ENCODE measurements around the gene DMXL2.

Gene DMXL2

DNA sequence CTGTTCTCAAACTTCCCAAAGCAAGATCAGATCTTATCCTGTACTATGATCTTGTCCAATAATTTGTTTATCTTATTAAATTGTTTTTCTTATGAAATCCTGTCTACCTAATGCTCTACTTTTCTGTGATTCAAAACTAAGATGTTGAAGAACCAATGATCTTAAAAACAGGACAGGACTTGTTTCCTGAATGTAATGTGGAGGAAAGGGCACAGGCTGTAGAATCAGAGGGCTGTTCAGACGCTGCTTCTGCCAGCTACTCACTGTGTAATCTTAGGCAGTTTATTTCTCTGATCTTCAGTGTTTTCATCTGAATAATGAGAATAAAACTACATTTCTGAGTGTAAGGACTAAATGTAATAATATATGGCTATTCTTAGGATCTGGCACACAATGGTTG is 20.1 kb upstream of the DMXL2 start:
- DNase-seq (ENCODE audit: low read depth in 1 of 2, low spot score in 1 of 2): no peak
- Histone ChIP-seq H3K27ac (replicated peaks) (no peak overlapping the region), H3K4me3 (replicated peaks; ENCODE audit: insufficient read depth, low read length) (no peak overlapping the region), H3K27me3 (ENCODE audit: insufficient read depth, poor library complexity, severe bottlenecking) (no peaks in the 10 kb centered on the region)
- no peak for TF ChIP-seq REST (IDR thresholded peaks at IDR 0.05; ENCODE audit: insufficient replicate concordance, low read depth)
- TF ChIP-seq POLR2AphosphoS5 (IDR thresholded peaks at IDR 0.05; ENCODE audit: low read depth): no peak
- TF ChIP-seq CTCF (IDR thresholded peaks at IDR 0.05; ENCODE audit: insufficient read depth, low read length): no peak
- TF ChIP-seq GABPA (IDR thresholded peaks at IDR 0.05; ENCODE audit: low read depth): no peak
- TF ChIP-seq SPI1 (IDR thresholded peaks at IDR 0.05; ENCODE audit: borderline replicate concordance, low read depth): no peak

GRCh38 chr15:51641490-51642130 is 19.0 kb upstream of the DMXL2 start:
- H3K4me3 ChIP-seq (replicated peaks; ENCODE audit: insufficient read depth, low read length): no peak overlapping the region
- DNase-seq (ENCODE audit: low read depth in 1 of 2, low spot score in 1 of 2): peak in 1 of 2 experiments; percentile 19
- no peak for TF ChIP-seq GABPA (IDR thresholded peaks at IDR 0.05; ENCODE audit: low read depth)
- no peak for TF ChIP-seq SPI1 (IDR thresholded peaks at IDR 0.05; ENCODE audit: borderline replicate concordance, low read depth)
- no peak for TF ChIP-seq REST (IDR thresholded peaks at IDR 0.05; ENCODE audit: insufficient replicate concordance, low read depth)
- no peak for TF ChIP-seq CTCF (IDR thresholded peaks at IDR 0.05; ENCODE audit: insufficient read depth, low read length)
- no peak for TF ChIP-seq POLR2AphosphoS5 (IDR thresholded peaks at IDR 0.05; ENCODE audit: low read depth)
- H3K27me3 ChIP-seq (ENCODE audit: insufficient read depth, poor library complexity, severe bottlenecking): no peaks in the 10 kb centered on the region
- peak overlapping the region; percentile 17; the same call in 1 of the 2 replicates for H3K27ac ChIP-seq (replicated peaks)

DNA sequence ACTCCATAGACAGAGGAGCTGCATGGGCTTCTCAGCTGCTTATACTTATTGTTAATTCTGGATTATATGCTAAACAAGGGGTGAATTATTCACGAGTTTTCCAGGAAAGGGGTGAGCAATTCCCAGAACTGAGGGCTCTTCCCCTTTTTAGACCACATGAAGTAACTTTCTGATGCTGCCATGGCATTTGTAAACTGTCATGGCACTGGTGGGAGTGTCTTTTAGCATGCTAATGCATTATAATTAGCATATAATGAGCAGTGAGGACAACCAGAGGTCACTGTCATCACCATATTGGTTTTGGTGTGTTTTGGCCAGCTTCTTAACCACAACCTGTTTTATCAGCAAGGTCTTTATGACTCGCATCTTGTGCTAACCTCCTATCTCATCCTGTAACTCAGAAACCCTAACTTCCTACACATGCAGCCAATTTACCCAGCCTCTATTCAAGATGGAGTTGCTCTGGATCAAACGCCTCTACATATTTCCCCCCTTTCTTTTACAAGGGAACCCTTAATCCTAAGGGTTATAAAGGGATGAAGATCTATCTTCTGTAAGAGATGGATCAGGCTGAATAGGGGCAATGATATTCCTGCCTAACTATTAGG is 12.1 kb upstream of the DMXL2 start:
- Histone ChIP-seq H3K4me3 (replicated peaks; ENCODE audit: insufficient read depth, low read length) (no peak overlapping the region), H3K27ac (replicated peaks) (no peak overlapping the region), H3K27me3 (ENCODE audit: insufficient read depth, poor library complexity, severe bottlenecking) (no peaks in the 10 kb centered on the region)
- no peak for DNase-seq (ENCODE audit: low read depth in 1 of 2, low spot score in 1 of 2)
- TF ChIP-seq GABPA (IDR thresholded peaks at IDR 0.05; ENCODE audit: low read depth): no peak
- TF ChIP-seq SPI1 (IDR thresholded peaks at IDR 0.05; ENCODE audit: borderline replicate concordance, low read depth): peak; percentile 40; the same call in 1 of the 2 replicates

DNA sequence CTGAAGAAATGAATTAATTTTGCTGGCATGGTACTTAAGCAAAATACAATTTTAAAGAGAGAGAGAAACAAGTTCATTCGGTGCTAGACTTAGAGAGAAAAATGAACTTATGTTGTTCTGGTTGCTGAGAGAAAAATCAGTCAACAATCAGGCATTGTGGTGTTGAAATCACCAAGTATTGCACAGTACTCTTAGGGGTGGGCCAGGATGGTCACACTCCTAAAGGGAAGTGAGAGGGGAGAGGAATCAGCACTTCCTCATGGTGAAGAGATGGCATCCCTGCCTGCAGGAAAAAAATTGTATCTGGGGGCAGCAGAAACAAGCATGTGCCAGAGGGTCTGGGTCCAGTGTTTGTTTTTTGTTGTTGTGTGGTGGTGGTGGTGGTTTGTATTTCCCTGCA is 7.0 kb upstream of the DMXL2 start:
- Histone ChIP-seq H3K4me3 (replicated peaks; ENCODE audit: insufficient read depth, low read length) (no peak overlapping the region), H3K27me3 (ENCODE audit: insufficient read depth, poor library complexity, severe bottlenecking) (no peaks in the 10 kb centered on the region), H3K27ac (replicated peaks) (peak overlapping the region; percentile 76)
- DNase-seq (ENCODE audit: low read depth in 1 of 2, low spot score in 1 of 2): peak; percentile 84 to 98
- TF ChIP-seq CTCF (IDR thresholded peaks at IDR 0.05; ENCODE audit: insufficient read depth, low read length) (no peak), POLR2AphosphoS5 (IDR thresholded peaks at IDR 0.05; ENCODE audit: low read depth) (no peak), REST (IDR thresholded peaks at IDR 0.05; ENCODE audit: insufficient replicate concordance, low read depth) (peak; percentile 79), SPI1 (IDR thresholded peaks at IDR 0.05; ENCODE audit: borderline replicate concordance, low read depth) (peak; percentile 98)
